Neural cell (in vitro differentiated cells): ENCODE measurements around the gene CPLX4. TPM values are rescaled to one million over a fixed set of nuclear protein-coding genes. Genes with fewer than 3 reads are reported as not detected.

ENCODE experiments used
- H2AFZ ChIP-seq: fragments of 200-600, 300-800 bp; sonication (generic), shearing (Covaris generic); 2 replicates; pipeline ENCODE4 v1.6.0; 2014; ENCODE audit warnings: low read depth, mild to moderate bottlenecking, antibody characterized with exemption, low read length, moderate library complexity
- H3F3A ChIP-seq: fragments of 200-600 bp; shearing (Covaris generic); 2 replicates; pipeline ENCODE4 v1.6.1; 2016; ENCODE audit warnings: mild to moderate bottlenecking, moderate library complexity, mixed read lengths, antibody characterized with exemption, low read length; ENCODE audit not compliant: insufficient read depth, poor library complexity, severe bottlenecking
- H3K27ac ChIP-seq: fragments of 200-600, 300-800 bp; sonication (generic), shearing (Covaris generic); 2 replicates; pipeline ENCODE4 v1.5.1; 2014; ENCODE audit warnings: mild to moderate bottlenecking, low read length, moderate library complexity
- H3K27me3 ChIP-seq: fragments of 300-800, 200-600 bp; sonication (generic), shearing (Covaris generic); 2 replicates; pipeline ENCODE4 v1.6.0; 2014; ENCODE audit warnings: mild to moderate bottlenecking, low read depth, low read length, moderate library complexity; ENCODE audit not compliant: insufficient read depth
- H3K36me3 ChIP-seq: fragments of 300-800, 200-600 bp; sonication (generic), shearing (Covaris generic); 2 replicates; pipeline ENCODE4 v1.5.1; 2014; ENCODE audit warnings: mild to moderate bottlenecking, antibody characterized with exemption, low read length, moderate library complexity; ENCODE audit not compliant: insufficient read depth
- H3K4me2 ChIP-seq: fragments of 300-800, 200-600 bp; sonication (generic), shearing (Covaris generic); 2 replicates; pipeline ENCODE4 v1.6.0; 2014; ENCODE audit warnings: mild to moderate bottlenecking, low read length
- H3K4me3 ChIP-seq: fragments of 300-800, 200-600 bp; sonication (generic), shearing (Covaris generic); 2 replicates; pipeline ENCODE4 v1.5.1; 2014; ENCODE audit warnings: mild to moderate bottlenecking, low read length, moderate library complexity
- H3K79me2 ChIP-seq: fragments of 200-600 bp; shearing (Covaris generic); replicated peaks from 2 replicates; pipeline ENCODE4 v1.6.0; 2014; ENCODE audit warnings: mild to moderate bottlenecking, low read length, moderate library complexity; ENCODE audit not compliant: insufficient read depth
- H3K9ac ChIP-seq: fragments of 300-800, 200-600 bp; sonication (generic), shearing (Covaris generic); 2 replicates; pipeline ENCODE4 v1.6.1; 2016; ENCODE audit warnings: mild to moderate bottlenecking, low read length, mixed read lengths
- H3K9me2 ChIP-seq: fragments of 200-600 bp; shearing (Covaris generic); 2 replicates; pipeline ENCODE4 v1.6.1; 2016; ENCODE audit warnings: mild to moderate bottlenecking, low read length, mixed read lengths; ENCODE audit not compliant: insufficient read depth
- H3K9me3 ChIP-seq: fragments of 200-600, 300-800 bp; sonication (generic), shearing (Covaris generic); 2 replicates; pipeline ENCODE4 v1.6.1; 2016; ENCODE audit warnings: mild to moderate bottlenecking, mixed run types, low read length, moderate library complexity, mixed read lengths
- H4K20me1 ChIP-seq: fragments of 200-600 bp; shearing (Covaris generic); 2 replicates; pipeline ENCODE4 v1.6.1; 2016; ENCODE audit warnings: mild to moderate bottlenecking, mixed run types; ENCODE audit not compliant: insufficient read depth
- EP300 ChIP-seq: fragments of 450-650 bp; conservative IDR thresholded peaks from 2 replicates; pipeline ENCODE4 v1.6.1; 2014; ENCODE audit warnings: antibody characterized with exemption, mild to moderate bottlenecking, moderate library complexity; ENCODE audit not compliant: poor library complexity, severe bottlenecking
- EZH2 ChIP-seq: fragments of 200-600, 300-800 bp; shearing (Covaris generic), sonication (generic); IDR thresholded peaks from 2 replicates; pipeline ENCODE4 v1.6.1; 2014; ENCODE audit warnings: antibody characterized with exemption, low read length, borderline replicate concordance, mild to moderate bottlenecking; ENCODE audit not compliant: insufficient read depth, poor library complexity, severe bottlenecking
- MXI1 ChIP-seq: fragments of 450-650 bp; conservative IDR thresholded peaks from 2 replicates; pipeline ENCODE4 v1.6.1; 2014; ENCODE audit warnings: antibody characterized with exemption, mild to moderate bottlenecking; ENCODE audit not compliant: poor library complexity, severe bottlenecking
- POLR2AphosphoS5 ChIP-seq: IDR thresholded peaks from 2 replicates; pipeline ENCODE4 v1.6.1; 2012
- RAD21 ChIP-seq: fragments of 450-650 bp; conservative IDR thresholded peaks from 2 replicates; pipeline ENCODE4 v1.6.1; 2014; ENCODE audit warnings: antibody characterized with exemption, mild to moderate bottlenecking, moderate library complexity
- SMC3 ChIP-seq: fragments of 450-650 bp; conservative IDR thresholded peaks from 2 replicates; pipeline ENCODE4 v1.6.1; 2014; ENCODE audit warnings: antibody characterized with exemption, mild to moderate bottlenecking, moderate library complexity; ENCODE audit not compliant: poor library complexity
- TAF1 ChIP-seq: IDR thresholded peaks from 2 replicates; pipeline ENCODE4 v1.6.1; 2012; ENCODE audit warnings: low read depth
- polyA plus RNA-seq: library from polyadenylated mRNA; depleted of rRNA; stranded (reverse); fragments of >200 nt; gene quantifications from 2 replicates; pipeline ENCODE4 v1.2.3, GENCODE V29; 2014
- TF ChIP-seq, protein P1 (sequence below): fragments of 450-650 bp; IDR thresholded peaks from 2 replicates; pipeline ENCODE4 v1.5.1; 2014; ENCODE audit warnings: antibody characterized with exemption, mild to moderate bottlenecking, moderate library complexity; ENCODE audit not compliant: poor library complexity, severe bottlenecking
- TF ChIP-seq, protein P2 (sequence below): IDR thresholded peaks from 2 replicates; pipeline ENCODE4 v1.6.1; 2012; ENCODE audit warnings: borderline replicate concordance

The CPLX4 gene
- polyA plus RNA-seq, 1 donor from 2014 or later, result not detected

DNA sequence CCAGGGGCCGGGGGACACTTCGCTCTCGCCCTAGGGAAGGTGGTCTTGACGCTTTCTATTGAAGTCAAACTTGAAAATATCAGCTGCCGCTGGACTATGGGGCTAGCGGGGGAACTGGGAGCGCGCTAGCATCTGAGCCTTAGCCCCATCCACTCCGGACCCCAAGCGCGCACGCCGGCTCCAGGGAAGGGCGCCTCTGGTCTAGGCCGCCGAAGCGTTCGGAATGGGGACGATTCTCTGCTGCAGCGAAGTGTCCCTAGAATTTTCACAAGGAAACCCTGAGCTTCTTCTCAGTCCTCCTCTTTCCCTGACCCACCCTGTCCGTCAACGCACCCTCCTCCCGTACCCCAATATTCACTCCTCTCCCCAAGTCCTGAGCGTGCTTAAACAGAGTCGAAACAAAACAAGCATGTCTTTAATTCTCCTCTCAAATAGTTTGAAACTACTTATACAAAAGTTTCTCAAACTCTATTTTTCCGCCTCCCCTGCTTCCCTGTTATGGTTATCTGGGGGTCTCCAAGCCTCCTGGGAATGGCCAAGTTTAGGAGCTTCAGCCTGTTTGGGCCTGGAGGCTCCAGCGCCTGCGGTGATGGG lies 50.2 kb downstream of the CPLX4 start:
- Histone ChIP-seq H3K9me3 (peaks cover 15% of the 10 kb centered on the region), H3F3A (no peaks in the 10 kb centered on the region), H3K36me3 (no peaks in the 10 kb centered on the region), H3K27me3 (peaks cover 98% of the 10 kb centered on the region), H3K4me3 (no peak overlapping the region), H3K4me2 (no peak overlapping the region), H3K9me2 (no peaks in the 10 kb centered on the region), H2AFZ (no peak overlapping the region), H3K79me2 (no peaks in the 10 kb centered on the region), H3K9ac (no peak overlapping the region), H4K20me1 (no peaks in the 10 kb centered on the region), H3K27ac (no peak overlapping the region)
- TF ChIP-seq, protein P1, sequence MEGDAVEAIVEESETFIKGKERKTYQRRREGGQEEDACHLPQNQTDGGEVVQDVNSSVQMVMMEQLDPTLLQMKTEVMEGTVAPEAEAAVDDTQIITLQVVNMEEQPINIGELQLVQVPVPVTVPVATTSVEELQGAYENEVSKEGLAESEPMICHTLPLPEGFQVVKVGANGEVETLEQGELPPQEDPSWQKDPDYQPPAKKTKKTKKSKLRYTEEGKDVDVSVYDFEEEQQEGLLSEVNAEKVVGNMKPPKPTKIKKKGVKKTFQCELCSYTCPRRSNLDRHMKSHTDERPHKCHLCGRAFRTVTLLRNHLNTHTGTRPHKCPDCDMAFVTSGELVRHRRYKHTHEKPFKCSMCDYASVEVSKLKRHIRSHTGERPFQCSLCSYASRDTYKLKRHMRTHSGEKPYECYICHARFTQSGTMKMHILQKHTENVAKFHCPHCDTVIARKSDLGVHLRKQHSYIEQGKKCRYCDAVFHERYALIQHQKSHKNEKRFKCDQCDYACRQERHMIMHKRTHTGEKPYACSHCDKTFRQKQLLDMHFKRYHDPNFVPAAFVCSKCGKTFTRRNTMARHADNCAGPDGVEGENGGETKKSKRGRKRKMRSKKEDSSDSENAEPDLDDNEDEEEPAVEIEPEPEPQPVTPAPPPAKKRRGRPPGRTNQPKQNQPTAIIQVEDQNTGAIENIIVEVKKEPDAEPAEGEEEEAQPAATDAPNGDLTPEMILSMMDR, result no peak
- TF ChIP-seq RAD21 (no peak), TAF1 (no peak), EZH2 (no peak), MXI1 (no peak), EP300 (no peak), POLR2AphosphoS5 (no peak), SMC3 (no peak)
- TF ChIP-seq, protein P2, sequence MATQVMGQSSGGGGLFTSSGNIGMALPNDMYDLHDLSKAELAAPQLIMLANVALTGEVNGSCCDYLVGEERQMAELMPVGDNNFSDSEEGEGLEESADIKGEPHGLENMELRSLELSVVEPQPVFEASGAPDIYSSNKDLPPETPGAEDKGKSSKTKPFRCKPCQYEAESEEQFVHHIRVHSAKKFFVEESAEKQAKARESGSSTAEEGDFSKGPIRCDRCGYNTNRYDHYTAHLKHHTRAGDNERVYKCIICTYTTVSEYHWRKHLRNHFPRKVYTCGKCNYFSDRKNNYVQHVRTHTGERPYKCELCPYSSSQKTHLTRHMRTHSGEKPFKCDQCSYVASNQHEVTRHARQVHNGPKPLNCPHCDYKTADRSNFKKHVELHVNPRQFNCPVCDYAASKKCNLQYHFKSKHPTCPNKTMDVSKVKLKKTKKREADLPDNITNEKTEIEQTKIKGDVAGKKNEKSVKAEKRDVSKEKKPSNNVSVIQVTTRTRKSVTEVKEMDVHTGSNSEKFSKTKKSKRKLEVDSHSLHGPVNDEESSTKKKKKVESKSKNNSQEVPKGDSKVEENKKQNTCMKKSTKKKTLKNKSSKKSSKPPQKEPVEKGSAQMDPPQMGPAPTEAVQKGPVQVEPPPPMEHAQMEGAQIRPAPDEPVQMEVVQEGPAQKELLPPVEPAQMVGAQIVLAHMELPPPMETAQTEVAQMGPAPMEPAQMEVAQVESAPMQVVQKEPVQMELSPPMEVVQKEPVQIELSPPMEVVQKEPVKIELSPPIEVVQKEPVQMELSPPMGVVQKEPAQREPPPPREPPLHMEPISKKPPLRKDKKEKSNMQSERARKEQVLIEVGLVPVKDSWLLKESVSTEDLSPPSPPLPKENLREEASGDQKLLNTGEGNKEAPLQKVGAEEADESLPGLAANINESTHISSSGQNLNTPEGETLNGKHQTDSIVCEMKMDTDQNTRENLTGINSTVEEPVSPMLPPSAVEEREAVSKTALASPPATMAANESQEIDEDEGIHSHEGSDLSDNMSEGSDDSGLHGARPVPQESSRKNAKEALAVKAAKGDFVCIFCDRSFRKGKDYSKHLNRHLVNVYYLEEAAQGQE, result no peak

DNA sequence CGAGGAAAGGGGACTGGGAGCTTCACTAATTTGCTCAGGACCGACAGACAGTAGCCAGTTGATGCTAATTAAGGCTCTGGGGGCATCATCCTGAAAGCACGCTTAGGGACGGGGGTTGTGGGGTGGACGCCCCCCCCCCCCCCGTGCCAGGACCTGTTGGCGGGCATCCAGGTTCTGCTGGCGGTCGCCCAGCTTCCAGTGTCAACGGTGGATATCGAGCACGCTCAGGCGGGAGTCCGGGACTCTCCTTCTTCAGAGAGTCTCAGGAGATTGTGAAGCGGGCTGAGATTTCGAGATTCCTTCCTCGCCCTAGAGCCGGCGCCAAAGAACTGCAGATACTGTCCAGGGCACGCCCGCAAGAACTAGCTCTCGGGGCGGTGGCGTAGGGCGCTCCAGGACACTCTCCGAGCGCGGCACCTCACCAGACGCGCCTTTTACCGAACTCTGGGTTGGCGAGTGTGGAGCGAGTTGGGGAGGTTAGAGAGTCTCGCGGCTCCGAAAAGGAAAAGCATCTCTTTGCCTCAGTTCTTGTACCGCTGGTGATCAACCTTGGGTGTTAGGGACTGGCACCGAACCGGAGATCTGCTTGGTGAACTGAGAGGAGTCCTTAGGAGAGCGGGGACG lies 50.8 kb downstream of the CPLX4 start:
- H3K9me3 ChIP-seq, result peaks cover 15% of the 10 kb centered on the region
- no peak overlapping the region for H2AFZ ChIP-seq
- no peak overlapping the region for H3K4me3 ChIP-seq
- no peaks in the 10 kb centered on the region for H3K36me3 ChIP-seq
- no peaks in the 10 kb centered on the region for H3K79me2 ChIP-seq
- no peak for TF ChIP-seq EZH2
- no peak overlapping the region for H3K27ac ChIP-seq
- no peaks in the 10 kb centered on the region for H4K20me1 ChIP-seq
- H3K9ac ChIP-seq, result no peak overlapping the region
- H3F3A ChIP-seq, result no peaks in the 10 kb centered on the region
- peaks cover 98% of the 10 kb centered on the region for H3K27me3 ChIP-seq
- no peak overlapping the region for H3K4me2 ChIP-seq
- no peaks in the 10 kb centered on the region for H3K9me2 ChIP-seq
